HCT116 (cell line): ENCODE results near the gene MTG1. TPM values are rescaled to one million over a fixed set of nuclear protein-coding genes. Genes with fewer than 3 reads are reported as not detected.

ENCODE experiments used
- ATAC-seq: fragments of 200-7000 bp; cut with Tn5 transposase; 2 replicates; pipeline ENCODE4 v1.9.1; 2020; ENCODE audit warnings: mild to moderate bottlenecking, moderate library complexity
- BruUV-seq: library from RNA; stranded (reverse); fragments of 400-500 nt; replicated peaks from 2 replicates; lab custom pipeline; 2021; lab: Mats Ljungman, UMichigan
- CTCF ChIA-PET: fragments of 300-600 bp; sonication (Branson Sonifier 250); formaldehyde crosslinking; loops from one replicate; lab custom pipeline; 2021; ENCODE audit warnings: antibody characterized with exemption; lab: Charles Lee
- POLR2A ChIA-PET: fragments of 300-600, 350-600 bp; sonication (Branson Sonifier 250); formaldehyde crosslinking; loops from one replicate; lab custom pipeline; 2021; ENCODE audit warnings: antibody characterized with exemption; lab: Charles Lee
- RAD21 ChIA-PET, 2 experiments: fragments of 300-600 bp; sonication (Branson Sonifier 250); formaldehyde crosslinking; loops; one replicate each; lab custom pipeline; 2023; ENCODE audit warnings: low total read pairs in 2 of 2; ENCODE audit not compliant: uncharacterized antibody in 2 of 2, unreplicated experiment in 2 of 2, low non-redundant PET in 1 of 2; lab: Charles Lee
- DNase-seq: peaks from one replicate; pipeline ENCODE4 v3.0.0-alpha.2; 2010; ENCODE audit warnings: low read depth, low spot score
- H2AFZ ChIP-seq: fragments of 200-600 bp; shearing (Covaris generic), sonication (generic); 2 replicates; pipeline ENCODE4 v1.6.1; 2017; ENCODE audit warnings: low read depth, mixed run types, mixed read lengths, antibody characterized with exemption, low read length; ENCODE audit not compliant: poor library complexity, severe bottlenecking
- H3K27ac ChIP-seq: 2 replicates; pipeline ENCODE4 v1.5.1; 2012; ENCODE audit warnings: low read depth, low read length
- H3K27me3 ChIP-seq: fragments of 200-600 bp; sonication (generic); 2 replicates; pipeline ENCODE4 v1.6.1; 2016; ENCODE audit warnings: mixed run types, low read length, mixed read lengths; ENCODE audit not compliant: insufficient read depth
- H3K36me3 ChIP-seq, 2 experiments: fragments of 200-500 bp in 1 of 2; fragments of 200-600 bp in 1 of 2; sonication (Bioruptor generic) in 1 of 2; sonication (generic) in 1 of 2; 2 replicates each; pipeline versions ENCODE4 v1.5.1 to v1.6.1; 2014 to 2016; ENCODE audit warnings: low read length in 2 of 2, inconsistent platforms in 1 of 2, mixed read lengths in 1 of 2, mixed run types in 1 of 2; ENCODE audit not compliant: insufficient read depth in 2 of 2, control insufficient read depth in 1 of 2
- H3K4me1 ChIP-seq, 2 experiments: fragments of 200-600 bp in 1 of 2; sonication (generic) in 1 of 2; 2 replicates each; pipeline versions ENCODE4 v1.5.1 to v1.6.1; 2012 to 2017; ENCODE audit warnings: low read length in 2 of 2, inconsistent platforms in 1 of 2, mild to moderate bottlenecking in 1 of 2, mixed read lengths in 1 of 2, mixed run types in 1 of 2, moderate library complexity in 1 of 2; ENCODE audit not compliant: insufficient read depth in 2 of 2, control insufficient read depth in 1 of 2
- H3K4me2 ChIP-seq: fragments of 200-600 bp; sonication (generic); 2 replicates; pipeline ENCODE4 v1.6.1; 2017; ENCODE audit warnings: mixed run types, low read length, mixed read lengths
- H3K4me3 ChIP-seq, 2 experiments: fragments of 200-600 bp in 1 of 2; sonication (generic) in 1 of 2; replicated peaks in 1 of 2; 2 replicates each; pipeline ENCODE4 v1.5.1; 2011 to 2016; ENCODE audit warnings: low read length in 2 of 2, control low read depth in 1 of 2, low read depth in 1 of 2, mild to moderate bottlenecking in 1 of 2, mixed read lengths in 1 of 2, mixed run types in 1 of 2
- H3K79me2 ChIP-seq: fragments of 200-600 bp; sonication (generic); 2 replicates; pipeline ENCODE4 v1.6.1; 2017; ENCODE audit warnings: mild to moderate bottlenecking, mixed run types, low read length, moderate library complexity, mixed read lengths; ENCODE audit not compliant: insufficient read depth
- H3K9ac ChIP-seq: fragments of 200-600 bp; sonication (generic); 2 replicates; pipeline ENCODE4 v1.6.1; 2016; ENCODE audit warnings: low read length, mixed read lengths
- H3K9me2 ChIP-seq: fragments of 200-600 bp; sonication (generic), shearing (Covaris generic); 2 replicates; pipeline ENCODE4 v1.6.1; 2017; ENCODE audit warnings: mixed run types, mild to moderate bottlenecking, moderate library complexity; ENCODE audit not compliant: insufficient read depth
- H3K9me3 ChIP-seq, 2 experiments: fragments of 200-500 bp in 1 of 2; fragments of 200-600 bp in 1 of 2; sonication (Bioruptor generic) in 1 of 2; sonication (generic) in 1 of 2; 2 replicates each; pipeline ENCODE4 v1.6.1; 2014 to 2017; ENCODE audit warnings: low read length in 2 of 2, mixed read lengths in 2 of 2, inconsistent platforms in 1 of 2, low read depth in 1 of 2, mild to moderate bottlenecking in 1 of 2, mixed run types in 1 of 2, moderate library complexity in 1 of 2; ENCODE audit not compliant: control insufficient read depth in 1 of 2, insufficient read depth in 1 of 2
- H4K20me1 ChIP-seq: fragments of 200-600 bp; sonication (generic), shearing (Covaris generic); 2 replicates; pipeline ENCODE4 v1.6.1; 2017; ENCODE audit warnings: mixed run types, mild to moderate bottlenecking, moderate library complexity; ENCODE audit not compliant: insufficient read depth
- ATF3 ChIP-seq: IDR thresholded peaks from 2 replicates; pipeline ENCODE4 v1.6.1; 2012
- CBX3 ChIP-seq: IDR thresholded peaks from 2 replicates; pipeline ENCODE4 v1.6.1; 2012; ENCODE audit warnings: low read depth
- CEBPB ChIP-seq: IDR thresholded peaks from 2 replicates; pipeline ENCODE4 v1.6.1; 2012; ENCODE audit warnings: low read depth
- EGR1 ChIP-seq: IDR thresholded peaks from 2 replicates; pipeline ENCODE4 v1.6.1; 2012; ENCODE audit warnings: low read depth
- EZH2 ChIP-seq: fragments of 200-600 bp; sonication (generic); IDR thresholded peaks from 2 replicates; pipeline ENCODE4 v1.6.1; 2017; ENCODE audit warnings: antibody characterized with exemption, mixed run types
- FOSL1 ChIP-seq: IDR thresholded peaks from 2 replicates; pipeline ENCODE4 v1.6.1; 2012; ENCODE audit warnings: low read depth
- MAX ChIP-seq: IDR thresholded peaks from 2 replicates; pipeline ENCODE4 v1.6.1; 2012
- POLR2A ChIP-seq: IDR thresholded peaks from 2 replicates; pipeline ENCODE4 v1.7.0; 2011; ENCODE audit warnings: borderline replicate concordance; ENCODE audit not compliant: insufficient read depth, insufficient read length; ENCODE audit errors: extremely low read depth
- POLR2AphosphoS5 ChIP-seq: IDR thresholded peaks from 2 replicates; pipeline ENCODE4 v1.6.1; 2011; ENCODE audit warnings: mild to moderate bottlenecking, low read depth, low read length, moderate library complexity
- REST ChIP-seq: IDR thresholded peaks from 2 replicates; pipeline ENCODE4 v1.6.1; 2012; ENCODE audit warnings: low read depth
- SIN3A ChIP-seq: IDR thresholded peaks from 2 replicates; pipeline ENCODE4 v1.6.1; 2012; ENCODE audit warnings: low read depth
- SP1 ChIP-seq: IDR thresholded peaks from 2 replicates; pipeline ENCODE4 v1.6.1; 2012; ENCODE audit warnings: low read depth
- TCF7L2 ChIP-seq: IDR thresholded peaks from 2 replicates; pipeline ENCODE4 v1.7.0; 2011; ENCODE audit warnings: borderline replicate concordance, inconsistent platforms; ENCODE audit not compliant: insufficient read depth, insufficient read length; ENCODE audit errors: extremely low read depth
- YY1 ChIP-seq: IDR thresholded peaks from 2 replicates; pipeline ENCODE4 v1.6.1; 2011; ENCODE audit warnings: low read length, low read depth, moderate library complexity, mild to moderate bottlenecking; ENCODE audit not compliant: insufficient replicate concordance; ENCODE audit errors: extremely low read depth
- ZFX ChIP-seq: fragments of 450-650 bp; IDR thresholded peaks from 2 replicates; pipeline ENCODE4 v1.6.1; 2017
- ZNF274 ChIP-seq: fragments of 200-500 bp; sonication (Bioruptor generic); IDR thresholded peaks from 2 replicates; pipeline ENCODE4 v1.6.1; 2014; ENCODE audit warnings: mild to moderate bottlenecking, low read depth, low read length, inconsistent platforms
- intact Hi-C: fragments of 100-400 bp; cut with micrococcal nuclease; formaldehyde crosslinking; loops from 2 replicates; pipeline ENCODE4 v1.10.0; 2022
- total RNA-seq: library from RNA; stranded (reverse); gene quantifications from one replicate; pipeline ENCODE4 v1.2.1, GENCODE V29; 2021; ENCODE audit not compliant: unreplicated experiment

Gene MTG1
- total RNA-seq, 1 experiment from 2014 or later = 23.1 TPM

DNA sequence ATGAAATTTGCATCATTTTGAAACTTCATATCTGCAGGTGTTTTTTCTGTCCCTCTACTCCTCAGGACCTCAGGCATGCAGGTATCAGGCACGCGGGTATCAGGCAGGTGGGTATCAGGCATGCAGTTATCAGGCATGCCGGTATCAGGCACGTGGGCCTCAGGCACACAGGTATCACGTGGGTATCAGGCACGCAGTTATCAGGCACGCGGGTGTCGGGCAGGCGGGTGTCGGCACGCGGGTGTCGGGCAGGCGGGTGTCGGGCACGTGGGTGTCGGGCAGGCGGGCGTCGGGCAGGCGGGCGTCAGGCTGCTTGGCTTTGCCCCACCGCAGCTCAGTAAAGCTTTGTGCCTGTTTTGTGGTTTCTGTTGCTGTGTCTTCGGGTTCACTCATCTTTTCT, 21.8 kb downstream of the MTG1 start:
- RAD21 ChIA-PET = no interaction called here
- H3K9me2 ChIP-seq = no peaks in the 10 kb centered on the region

More for the DNA sequence above, 21.8 kb downstream of the MTG1 start:
- intact Hi-C loops = no loop called here
- ATAC-seq = no peak
- ChIA-PET CTCF (no interaction called here), POLR2A (no interaction called here)
- no peaks in the 10 kb centered on the region for H3K9me3 ChIP-seq
- H3K9ac ChIP-seq = no peak overlapping the region
- H3K36me3 ChIP-seq = peaks cover 0 to 14% of the 10 kb centered on the region in 2 experiments; a peak in 2 of 4 replicates
- H3K79me2 ChIP-seq = peaks cover 17% of the 10 kb centered on the region
- no peak overlapping the region for H3K27ac ChIP-seq
- TF ChIP-seq YY1 (no peak), ATF3 (no peak), FOSL1 (no peak), EGR1 (no peak), ZFX (no peak), CBX3 (no peak), SP1 (no peak), POLR2AphosphoS5 (no peak), REST (no peak), POLR2A (no peak), ZNF274 (no peak), EZH2 (no peak), CEBPB (no peak), SIN3A (no peak), MAX (no peak), TCF7L2 (no peak)
- H3K4me1 ChIP-seq = no peaks in the 10 kb centered on the region
- no peaks in the 10 kb centered on the region for H4K20me1 ChIP-seq
- H2AFZ ChIP-seq = no peak overlapping the region
- no peak overlapping the region for H3K4me3 ChIP-seq
- no peak for DNase-seq
- no TSS peak for BruUV-seq
- no peak overlapping the region for H3K4me2 ChIP-seq
- H3K27me3 ChIP-seq = no peaks in the 10 kb centered on the region
